ENCODE data around the gene CERKL.

The CERKL gene

GRCh38 chr2:181573140-181573736 lies 83.7 kb downstream of the CERKL start:
- no peak for FAIRE-seq

DNA sequence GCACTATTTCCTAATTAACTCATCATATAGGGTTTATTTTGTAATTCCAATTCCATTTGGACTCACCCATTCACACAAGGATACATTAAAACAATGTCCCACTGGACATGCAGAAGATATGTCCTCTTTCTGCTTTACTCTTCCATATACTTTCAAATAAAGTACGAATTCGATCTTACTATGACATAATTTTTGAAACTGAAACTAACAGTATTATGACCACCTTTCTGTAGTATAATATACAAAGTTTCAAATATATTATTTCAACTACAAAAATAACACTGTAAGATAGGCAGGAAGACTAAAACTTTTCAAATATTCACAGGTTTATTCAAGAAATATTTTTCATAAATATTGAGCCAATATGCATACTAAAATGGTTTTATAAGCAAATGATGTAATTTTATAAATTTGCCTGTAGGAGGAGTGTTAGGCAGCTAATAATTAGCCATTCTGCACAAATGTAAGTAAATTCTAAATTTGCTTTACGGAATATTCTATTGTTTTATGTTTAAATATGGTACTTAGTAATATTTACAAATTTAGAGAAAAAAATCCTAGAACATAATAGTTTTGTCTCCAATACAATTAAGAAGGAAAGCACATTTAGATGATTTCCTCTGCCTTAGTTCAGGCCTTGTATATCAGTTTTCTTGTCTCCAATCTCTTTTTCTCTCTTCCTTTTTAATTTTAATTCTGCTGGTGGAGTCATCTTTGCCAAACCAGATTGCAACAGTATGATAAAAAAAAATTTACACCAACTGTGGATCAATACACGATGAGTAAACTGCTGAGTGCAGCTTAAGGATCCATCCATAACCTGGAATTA lies 85.9 kb downstream of the CERKL start:
- no peak for FAIRE-seq

- no peak for FAIRE-seq
Observed at GRCh38 chr2:181570059-181570458, 86.8 kb downstream of the CERKL start.

GRCh38 chr2:181566334-181567032 lies 90.4 kb downstream of the CERKL start:
- no peak for FAIRE-seq

- FAIRE-seq: no peak
Observed at GRCh38 chr2:181563101-181563692, 93.7 kb downstream of the CERKL start.

DNA sequence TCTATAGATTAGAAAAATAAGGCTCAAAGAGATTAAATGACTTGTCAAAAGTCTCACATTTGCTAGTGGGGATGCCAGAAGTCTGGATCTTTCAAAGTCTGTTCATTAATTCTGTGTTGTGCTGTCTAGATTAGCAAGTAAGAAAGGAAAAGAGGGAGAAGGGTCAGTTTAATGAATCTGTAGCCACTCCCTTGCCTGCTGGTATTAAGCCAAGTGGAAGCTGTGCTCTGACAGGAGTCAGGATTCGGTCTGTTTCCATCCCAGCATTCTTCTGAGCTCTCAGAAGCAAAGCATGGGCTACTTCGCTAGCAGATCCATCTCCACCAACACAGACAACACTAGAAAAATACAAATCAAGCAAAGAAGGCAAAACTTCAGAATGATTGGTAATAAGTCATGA lies 98.5 kb downstream of the CERKL start:
- no peak for FAIRE-seq

GRCh38 chr2:181554061-181554830 lies 102.7 kb downstream of the CERKL start:
- FAIRE-seq: no peak

DNA sequence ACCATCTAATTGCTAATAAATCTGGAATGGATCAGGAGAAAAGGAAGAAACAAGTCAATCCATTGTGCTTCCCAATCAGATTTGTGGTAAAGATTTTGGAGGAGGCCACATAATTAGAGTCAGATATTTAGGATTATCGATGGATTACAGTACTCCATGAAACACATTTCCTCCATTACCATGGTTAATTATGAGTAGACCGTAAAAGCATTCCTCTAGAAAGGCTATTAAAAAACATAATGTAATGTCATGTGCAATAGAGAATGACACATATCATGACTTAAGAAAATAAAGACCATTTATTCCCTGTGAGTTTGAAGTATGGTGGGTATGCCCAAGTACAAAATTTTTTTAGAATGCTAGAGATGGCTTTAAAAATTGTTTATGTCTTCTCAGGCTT lies 103.7 kb downstream of the CERKL start:
- FAIRE-seq: no peak

DNA sequence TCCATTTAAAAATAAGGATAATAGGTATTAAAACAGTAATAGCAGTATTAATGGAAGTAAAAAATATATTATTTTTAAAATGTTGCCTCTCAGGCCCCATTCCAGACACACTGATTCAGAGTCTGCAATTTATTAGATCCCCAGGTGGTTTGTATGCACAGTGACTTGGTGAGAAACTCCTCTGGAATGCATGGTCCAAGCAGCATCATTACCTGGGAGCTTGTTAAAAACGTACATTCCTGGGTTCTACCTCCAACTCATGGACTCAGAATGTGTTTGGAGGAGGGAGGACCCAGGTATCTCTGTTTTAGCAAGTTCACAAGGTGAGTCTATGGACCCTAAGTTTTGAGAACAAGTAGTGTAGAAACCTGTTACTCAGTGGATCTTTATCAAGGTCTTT lies 104.1 kb downstream of the CERKL start:
- FAIRE-seq: no peak

GRCh38 chr2:181546086-181546485 lies 110.8 kb downstream of the CERKL start:
- FAIRE-seq: no peak

GRCh38 chr2:181542170-181542569 lies 114.7 kb downstream of the CERKL start:
- FAIRE-seq: no peak

DNA sequence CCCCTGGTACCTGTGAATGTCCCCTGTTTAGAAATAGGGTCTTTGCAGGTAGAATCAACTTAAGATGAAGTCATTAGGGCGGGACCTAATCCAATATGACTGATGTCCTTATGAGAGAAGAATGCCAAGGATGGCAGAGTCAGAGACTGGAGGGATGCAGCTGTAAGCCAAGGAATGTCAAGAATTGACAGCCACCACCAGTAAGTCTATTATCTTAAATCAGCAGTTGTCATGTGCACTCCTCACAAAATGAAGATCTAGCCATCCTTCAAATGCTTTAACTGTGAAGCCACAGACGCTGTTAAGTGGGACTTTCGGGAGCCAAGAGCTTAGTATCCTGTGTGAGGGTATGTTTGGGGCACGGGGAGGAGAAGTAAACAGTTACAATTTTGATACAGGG lies 116.5 kb downstream of the CERKL start:
- FAIRE-seq: no peak

- no peak for FAIRE-seq
Observed at GRCh38 chr2:181536730-181537129, 120.2 kb downstream of the CERKL start.

DNA sequence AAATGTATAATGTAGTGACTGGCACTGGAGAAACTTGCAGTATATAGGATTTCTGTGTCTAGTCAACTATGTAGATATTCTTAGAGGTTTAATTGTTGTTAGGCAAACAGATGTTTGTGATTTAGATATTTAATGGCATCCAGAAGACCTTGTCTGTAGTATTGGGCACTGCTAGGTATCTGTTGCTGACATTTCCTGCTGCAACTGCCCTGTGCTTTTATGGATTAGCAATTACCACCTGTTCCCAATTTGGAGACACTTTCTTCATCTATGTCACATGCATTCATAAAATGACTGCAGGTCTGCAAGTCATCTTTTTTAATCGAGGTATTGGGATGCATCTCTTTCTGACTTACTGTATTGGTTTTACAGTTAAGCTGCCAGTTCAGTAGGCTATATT lies 128.5 kb downstream of the CERKL start:
- FAIRE-seq: no peak

- no peak for FAIRE-seq
Observed at GRCh38 chr2:181527058-181527457, 129.8 kb downstream of the CERKL start.

- no peak for FAIRE-seq
Observed at GRCh38 chr2:181526014-181526413, 130.9 kb downstream of the CERKL start.

DNA sequence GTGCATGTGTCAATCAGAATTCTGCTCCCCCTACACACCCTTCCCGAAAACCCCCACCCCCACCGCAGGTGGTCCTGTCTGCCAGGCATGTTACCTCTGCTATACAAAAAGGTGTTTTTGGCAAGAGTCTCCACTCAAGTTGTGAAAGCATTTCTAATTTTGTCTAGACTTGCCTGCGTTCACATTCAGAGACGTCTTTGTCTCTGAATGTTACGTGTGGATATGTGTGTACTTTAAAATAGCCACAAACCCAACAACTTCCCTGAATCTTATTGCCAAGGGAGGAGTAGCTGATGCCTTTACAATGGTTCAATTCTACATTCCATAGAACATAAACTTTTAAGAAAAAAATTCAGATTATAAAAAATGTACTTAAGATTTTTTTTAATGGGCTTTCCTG lies 133.1 kb downstream of the CERKL start:
- no peak for FAIRE-seq

GRCh38 chr2:181520253-181520652 lies 136.7 kb downstream of the CERKL start:
- no peak for FAIRE-seq

DNA sequence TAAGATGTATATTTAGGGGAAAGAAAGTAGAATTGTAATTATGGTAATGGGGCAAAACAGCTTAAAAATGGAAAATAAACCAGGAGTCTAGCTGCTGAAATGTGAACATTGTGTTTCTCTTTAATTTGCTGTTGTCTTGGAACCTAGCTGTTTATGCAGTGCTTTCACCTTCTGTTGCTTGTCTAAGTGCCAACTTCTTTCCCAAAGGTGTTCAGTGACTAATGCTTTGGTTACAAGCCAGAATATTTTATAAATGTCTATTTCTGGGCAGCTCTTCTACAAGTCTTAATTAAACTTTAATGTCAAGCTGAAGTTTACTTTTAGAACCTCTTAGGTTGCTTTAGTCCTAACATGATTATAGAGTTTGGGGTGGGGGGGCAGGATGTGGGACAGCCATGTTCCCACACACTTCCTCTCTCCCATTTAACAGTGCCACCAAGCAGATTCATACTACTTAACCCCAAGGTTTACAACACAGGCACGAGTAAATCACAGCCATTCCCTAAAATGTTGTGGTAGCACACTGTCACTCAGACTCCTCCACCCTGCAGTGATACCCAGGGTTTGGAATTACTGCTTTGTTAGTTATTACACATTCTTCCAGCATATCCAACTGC lies 139.1 kb downstream of the CERKL start:
- FAIRE-seq: no peak

GRCh38 chr2:181516992-181517391 lies 139.9 kb downstream of the CERKL start:
- FAIRE-seq: no peak

GRCh38 chr2:181515719-181516118 lies 141.2 kb downstream of the CERKL start:
- no peak for FAIRE-seq

DNA sequence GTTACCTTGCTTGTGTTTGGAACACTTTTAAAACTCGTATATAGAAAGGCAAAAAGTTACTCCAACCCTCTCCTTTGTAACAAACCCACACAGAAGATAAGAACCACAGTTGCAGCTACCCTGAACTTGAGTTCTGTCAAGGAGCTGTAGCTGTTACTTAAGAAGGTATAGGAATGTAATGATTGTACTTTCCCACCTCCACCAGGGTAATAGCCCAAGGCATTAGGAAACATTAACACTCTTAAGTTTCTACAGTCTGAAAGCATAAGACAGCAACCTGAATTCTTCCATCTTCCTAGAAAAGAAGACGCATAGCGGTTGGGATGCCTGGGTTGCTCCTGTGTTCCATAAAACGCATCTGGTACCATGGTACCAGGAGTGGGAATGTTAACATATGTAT lies 156.7 kb downstream of the CERKL start:
- FAIRE-seq: no peak

Measured in TTC549 (cell line).